ENCODE results near the gene LHX5.
A peak's percentile ranks its signal among the peaks of the same experiment; 100 is the strongest.

Gene LHX5

DNA sequence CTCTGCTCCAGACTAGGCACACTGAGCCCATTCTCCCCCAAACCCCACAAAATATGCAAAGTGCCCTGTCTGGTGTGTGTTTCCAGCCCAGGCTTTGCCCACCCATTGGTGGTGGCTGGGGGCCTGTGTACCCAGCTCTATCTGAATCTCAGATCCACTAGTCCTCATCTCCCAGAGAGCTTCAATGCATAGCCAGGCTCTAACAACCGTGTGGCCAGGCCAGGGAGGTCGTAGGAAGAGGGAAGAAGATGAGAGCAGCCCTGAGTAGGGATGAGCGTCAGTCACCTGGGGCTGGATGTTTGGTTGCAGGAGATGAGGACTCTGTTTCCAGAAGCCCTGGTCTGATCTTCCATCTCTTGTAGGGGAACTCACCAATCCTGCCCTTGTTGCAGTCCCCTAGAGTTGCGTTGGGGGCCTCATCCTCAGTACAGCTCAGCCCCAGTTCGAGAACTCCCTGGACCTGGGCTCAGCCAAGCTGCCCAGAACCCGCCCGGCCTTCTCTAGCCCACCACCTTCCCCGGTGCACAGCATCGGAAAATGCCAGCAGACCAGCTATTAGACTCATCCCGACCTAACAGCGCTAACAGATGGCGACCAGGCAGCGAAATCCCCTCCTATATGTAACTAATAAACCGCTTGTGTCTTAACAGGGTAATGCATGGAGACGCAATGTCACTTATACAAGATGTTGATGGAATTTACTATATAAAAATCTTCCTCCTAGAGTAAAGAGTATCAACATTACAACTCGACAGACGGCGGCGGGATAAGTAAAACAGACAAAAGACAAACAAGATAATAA lies 3.2 kb upstream of the LHX5 start:
- in situ Hi-C loops (cut with HindIII; ENCODE audit: low pct_unique_long_range_greater_than_20kb, low sequenced_read_pairs), result no loop called here
- no peak for TF ChIP-seq JUND (IDR thresholded peaks at IDR 0.05; ENCODE audit: low read depth)
- DNase-seq (ENCODE audit: low read depth in 1 of 2, low spot score in 1 of 2), result no peak

GRCh38 chr12:113473942-113474341 lies 2.3 kb upstream of the LHX5 start:
- DNase-seq (ENCODE audit: low read depth in 1 of 2, low spot score in 1 of 2), result peak in 1 of 2 experiments; percentile 49
- TF ChIP-seq JUND (IDR thresholded peaks at IDR 0.05; ENCODE audit: low read depth), result no peak
- in situ Hi-C loops (cut with HindIII; ENCODE audit: low pct_unique_long_range_greater_than_20kb, low sequenced_read_pairs), result no loop called here

GRCh38 chr12:113473400-113473799 lies 1.7 kb upstream of the LHX5 start:
- TF ChIP-seq JUND (IDR thresholded peaks at IDR 0.05; ENCODE audit: low read depth), result no peak
- no peak for DNase-seq (ENCODE audit: low read depth in 1 of 2, low spot score in 1 of 2)
- in situ Hi-C loops (cut with HindIII; ENCODE audit: low pct_unique_long_range_greater_than_20kb, low sequenced_read_pairs), result no loop called here

GRCh38 chr12:113472191-113473121 lies 785 bp upstream of the LHX5 start:
- in situ Hi-C loops (cut with HindIII; ENCODE audit: low pct_unique_long_range_greater_than_20kb, low sequenced_read_pairs), result no loop called here
- no peak for TF ChIP-seq JUND (IDR thresholded peaks at IDR 0.05; ENCODE audit: low read depth)
- DNase-seq (ENCODE audit: low read depth in 1 of 2, low spot score in 1 of 2), result no peak

GRCh38 chr12:113470871-113471618 lies 626 bp downstream of the LHX5 start:
- in situ Hi-C loops (cut with HindIII; ENCODE audit: low pct_unique_long_range_greater_than_20kb, low sequenced_read_pairs), result no loop called here
- TF ChIP-seq JUND (IDR thresholded peaks at IDR 0.05; ENCODE audit: low read depth), result no peak
- no peak for DNase-seq (ENCODE audit: low read depth in 1 of 2, low spot score in 1 of 2)

GRCh38 chr12:113469949-113470743 lies 1.5 kb downstream of the LHX5 start:
- no peak for TF ChIP-seq JUND (IDR thresholded peaks at IDR 0.05; ENCODE audit: low read depth)
- DNase-seq (ENCODE audit: low read depth in 1 of 2, low spot score in 1 of 2), result no peak
- in situ Hi-C loops (cut with HindIII; ENCODE audit: low pct_unique_long_range_greater_than_20kb, low sequenced_read_pairs), result no loop called here

GRCh38 chr12:113469224-113469948 lies 2.3 kb downstream of the LHX5 start:
- no peak for TF ChIP-seq JUND (IDR thresholded peaks at IDR 0.05; ENCODE audit: low read depth)
- no peak for DNase-seq (ENCODE audit: low read depth in 1 of 2, low spot score in 1 of 2)
- in situ Hi-C loops (cut with HindIII; ENCODE audit: low pct_unique_long_range_greater_than_20kb, low sequenced_read_pairs), result no loop called here

GRCh38 chr12:113468365-113469223 lies 3.1 kb downstream of the LHX5 start:
- no peak for DNase-seq (ENCODE audit: low read depth in 1 of 2, low spot score in 1 of 2)
- TF ChIP-seq JUND (IDR thresholded peaks at IDR 0.05; ENCODE audit: low read depth), result no peak

DNA sequence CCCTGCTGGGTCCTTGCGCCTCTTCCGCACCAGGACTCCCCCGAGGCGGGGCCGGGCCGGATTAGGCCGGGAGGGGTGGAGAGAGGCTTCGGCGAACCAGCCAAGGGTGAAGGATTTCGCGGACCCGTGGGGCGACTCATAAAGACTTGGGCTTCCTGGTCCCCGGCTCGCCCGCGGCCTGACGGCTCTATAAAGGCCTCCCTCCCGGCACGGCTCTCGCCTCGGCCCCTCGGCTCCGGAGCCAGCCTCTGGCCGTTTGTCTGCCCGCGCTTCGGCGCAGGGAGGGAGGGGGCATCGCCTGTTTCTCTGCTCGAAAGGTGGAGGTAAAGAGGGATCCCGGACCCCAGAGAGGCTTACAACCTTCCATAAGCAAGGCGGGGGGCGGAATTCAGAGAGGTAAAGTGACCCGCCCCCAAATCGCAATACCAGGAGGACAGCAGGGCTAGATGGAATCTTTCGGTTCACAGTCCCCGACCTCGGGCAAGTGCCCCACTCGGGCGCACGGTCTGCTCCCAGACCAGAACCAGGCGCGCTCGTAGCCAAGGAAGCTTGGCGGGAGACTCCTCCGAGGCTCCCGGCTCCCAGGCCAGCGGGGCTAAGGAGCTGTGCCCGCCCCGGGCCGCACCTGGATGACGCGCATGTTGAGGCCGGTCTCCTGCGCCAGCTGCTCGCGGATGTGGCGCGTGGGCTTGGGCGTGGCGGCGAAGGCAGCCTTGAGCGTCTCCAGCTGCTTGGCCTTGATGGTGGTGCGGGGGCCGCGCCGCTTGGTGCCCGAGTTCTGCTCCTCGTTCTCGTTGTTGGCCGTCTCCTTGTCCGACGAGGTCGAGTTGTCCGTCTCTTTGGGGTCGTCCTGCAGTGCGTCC lies 3.9 kb downstream of the LHX5 start:
- no peak for TF ChIP-seq JUND (IDR thresholded peaks at IDR 0.05; ENCODE audit: low read depth)
- in situ Hi-C loops (cut with HindIII; ENCODE audit: low pct_unique_long_range_greater_than_20kb, low sequenced_read_pairs), result no loop called here
- DNase-seq (ENCODE audit: low read depth in 1 of 2, low spot score in 1 of 2), result no peak

More at GRCh38 chr12:113468365-113469223, 3.1 kb downstream of the LHX5 start:
- in situ Hi-C loops (cut with HindIII; ENCODE audit: low pct_unique_long_range_greater_than_20kb, low sequenced_read_pairs), result no loop called here

GRCh38 chr12:113467142-113467501 lies 4.5 kb downstream of the LHX5 start:
- TF ChIP-seq JUND (IDR thresholded peaks at IDR 0.05; ENCODE audit: low read depth), result no peak
- no peak for DNase-seq (ENCODE audit: low read depth in 1 of 2, low spot score in 1 of 2)
- in situ Hi-C loops (cut with HindIII; ENCODE audit: low pct_unique_long_range_greater_than_20kb, low sequenced_read_pairs), result no loop called here

Measured in T47D (cell line).